A549 (cell line): ENCODE results near the gene ACTL7B.

ENCODE experiments used
- CHD2 ChIP-seq: fragments of 150-350 bp; IDR thresholded peaks from 2 replicates; pipeline ENCODE4 v1.6.1; 2014; ENCODE audit warnings: low read length; ENCODE audit not compliant: partially characterized antibody
- MAX ChIP-seq: IDR thresholded peaks from 2 replicates; pipeline ENCODE4 v1.6.1; 2012
- POLR2A ChIP-seq: IDR thresholded peaks from 2 replicates; pipeline ENCODE4 v1.6.1; 2012; ENCODE audit warnings: mild to moderate bottlenecking, low read length
- ZFP36 ChIP-seq: fragments of 450-650 bp; IDR thresholded peaks from 2 replicates; pipeline ENCODE4 v1.6.1; 2014; ENCODE audit warnings: borderline replicate concordance; ENCODE audit not compliant: partially characterized antibody
- TF ChIP-seq, protein P1 (sequence below): fragments of >200 bp; sonication (Bioruptor Twin); formaldehyde crosslinking; IDR thresholded peaks from 3 replicates; pipeline ENCODE4 v1.5.1; 2016

GRCh38 chr9:108904161-108904560 is 48.4 kb upstream of the ACTL7B start:
- TF ChIP-seq POLR2A, result no peak
- TF ChIP-seq, protein P1, sequence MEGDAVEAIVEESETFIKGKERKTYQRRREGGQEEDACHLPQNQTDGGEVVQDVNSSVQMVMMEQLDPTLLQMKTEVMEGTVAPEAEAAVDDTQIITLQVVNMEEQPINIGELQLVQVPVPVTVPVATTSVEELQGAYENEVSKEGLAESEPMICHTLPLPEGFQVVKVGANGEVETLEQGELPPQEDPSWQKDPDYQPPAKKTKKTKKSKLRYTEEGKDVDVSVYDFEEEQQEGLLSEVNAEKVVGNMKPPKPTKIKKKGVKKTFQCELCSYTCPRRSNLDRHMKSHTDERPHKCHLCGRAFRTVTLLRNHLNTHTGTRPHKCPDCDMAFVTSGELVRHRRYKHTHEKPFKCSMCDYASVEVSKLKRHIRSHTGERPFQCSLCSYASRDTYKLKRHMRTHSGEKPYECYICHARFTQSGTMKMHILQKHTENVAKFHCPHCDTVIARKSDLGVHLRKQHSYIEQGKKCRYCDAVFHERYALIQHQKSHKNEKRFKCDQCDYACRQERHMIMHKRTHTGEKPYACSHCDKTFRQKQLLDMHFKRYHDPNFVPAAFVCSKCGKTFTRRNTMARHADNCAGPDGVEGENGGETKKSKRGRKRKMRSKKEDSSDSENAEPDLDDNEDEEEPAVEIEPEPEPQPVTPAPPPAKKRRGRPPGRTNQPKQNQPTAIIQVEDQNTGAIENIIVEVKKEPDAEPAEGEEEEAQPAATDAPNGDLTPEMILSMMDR, result no peak
- TF ChIP-seq ZFP36, result no peak
- TF ChIP-seq MAX, result no peak
- TF ChIP-seq CHD2, result no peak
